Left ventricle myocardium inferior (tissue), 1 donor: ENCODE results near the gene PALD1. TPM values are rescaled to one million over a fixed set of nuclear protein-coding genes. Genes with fewer than 3 reads are reported as not detected.

ENCODE experiments used
- DNase-seq: peaks from one replicate; pipeline ENCODE4 v3.0.0-alpha.2; 2020
- H3K27ac ChIP-seq: fragments of 200-600 bp; replicated peaks from 2 replicates; pipeline ENCODE4 v1.8.0; 2021
- H3K27me3 ChIP-seq: fragments of 200-600 bp; 2 replicates; pipeline ENCODE4 v1.8.0; 2021; ENCODE audit warnings: low read depth
- H3K36me3 ChIP-seq: fragments of 200-600 bp; 2 replicates; pipeline ENCODE4 v1.8.0; 2021
- H3K4me1 ChIP-seq: fragments of 200-600 bp; 2 replicates; pipeline ENCODE4 v1.8.0; 2021
- H3K4me3 ChIP-seq: fragments of 200-600 bp; 2 replicates; pipeline ENCODE4 v1.8.0; 2021; ENCODE audit warnings: mild to moderate bottlenecking, moderate library complexity
- H3K9me3 ChIP-seq: fragments of 200-600 bp; replicated peaks from 2 replicates; pipeline ENCODE4 v1.8.0; 2021
- CTCF ChIP-seq: fragments of 200-600 bp; IDR thresholded peaks from 2 replicates; pipeline ENCODE4 v1.8.0; 2021; ENCODE audit warnings: antibody characterized with exemption, mild to moderate bottlenecking, borderline replicate concordance
- intact Hi-C: fragments of 100-400 bp; cut with micrococcal nuclease; formaldehyde crosslinking; loops from one replicate; pipeline ENCODE4 v1.11.0; 2022
- total RNA-seq: library from RNA; stranded (reverse); fragmentation: NEBNext Ultra II Directional; extraction: Animal tissue kit (Norgen Biotek cat#: 25700); gene quantifications from one replicate; pipeline ENCODE4 v1.2.1, GENCODE V29; 2021
- donor health status: DM: no; HTN: yes; CAD: no; lungs with severe emphysema.

Gene PALD1
- total RNA-seq, 1 donor from 2014 or later, result 5.1 TPM

GRCh38 chr10:70459774-70460490, 18.6 kb upstream of the PALD1 start:
- intact Hi-C loops, result loop anchor here (2.0 to 10.0 kb wide), 2 partner anchors 81 to 295 kb away; no protein-coding TSS in a partner anchor
- DNase-seq, result no peak
- Histone ChIP-seq H3K4me1 (peaks cover 53% of the 10 kb centered on the region), H3K4me3 (no peak overlapping the region), H3K36me3 (no peaks in the 10 kb centered on the region), H3K27ac (peak overlapping the region; percentile 89), H3K9me3 (no peaks in the 10 kb centered on the region), H3K27me3 (no peaks in the 10 kb centered on the region)
- no peak for TF ChIP-seq CTCF

- Histone ChIP-seq H3K4me3 (no peak overlapping the region), H3K4me1 (peaks cover 50% of the 10 kb centered on the region), H3K9me3 (no peaks in the 10 kb centered on the region), H3K27ac (peak overlapping the region; percentile 50), H3K27me3 (no peaks in the 10 kb centered on the region), H3K36me3 (no peaks in the 10 kb centered on the region)
- intact Hi-C loops, result loop anchor here (2.0 to 10.0 kb wide), 2 partner anchors 79 to 293 kb away; no protein-coding TSS in a partner anchor
- TF ChIP-seq CTCF, result peak; percentile 94
- DNase-seq, result peak; percentile 54
Measured at GRCh38 chr10:70461397-70462348, 16.9 kb upstream of the PALD1 start.

- Histone ChIP-seq H3K27ac (peak overlapping the region; percentile 50), H3K36me3 (no peaks in the 10 kb centered on the region), H3K4me3 (no peak overlapping the region), H3K9me3 (no peaks in the 10 kb centered on the region), H3K4me1 (peaks cover 48% of the 10 kb centered on the region), H3K27me3 (no peaks in the 10 kb centered on the region)
- DNase-seq, result peak; percentile 86
- intact Hi-C loops, result loop anchor here (10.0 kb wide), 1 partner anchor 292 kb away; no protein-coding TSS in a partner anchor
- peak; percentile 18 for TF ChIP-seq CTCF
Measured at GRCh38 chr10:70462349-70462984, 16.1 kb upstream of the PALD1 start.

GRCh38 chr10:70465278-70465677, 13.3 kb upstream of the PALD1 start:
- intact Hi-C loops, result loop anchor here (10.0 kb wide), 1 partner anchor 290 kb away; no protein-coding TSS in a partner anchor
- TF ChIP-seq CTCF, result no peak
- no peak overlapping the region for H3K4me3 ChIP-seq
- H3K27me3 ChIP-seq, result no peaks in the 10 kb centered on the region
- no peaks in the 10 kb centered on the region for H3K9me3 ChIP-seq
- DNase-seq, result no peak
- H3K27ac ChIP-seq, result no peak overlapping the region
- no peaks in the 10 kb centered on the region for H3K36me3 ChIP-seq
- peaks cover 34% of the 10 kb centered on the region for H3K4me1 ChIP-seq

- DNase-seq, result no peak
- Histone ChIP-seq H3K27me3 (no peaks in the 10 kb centered on the region), H3K36me3 (no peaks in the 10 kb centered on the region), H3K4me3 (no peak overlapping the region), H3K27ac (no peak overlapping the region), H3K4me1 (peaks cover 34% of the 10 kb centered on the region), H3K9me3 (no peaks in the 10 kb centered on the region)
- no peak for TF ChIP-seq CTCF
- intact Hi-C loops, result loop anchor here (10.0 kb wide), 1 partner anchor 289 kb away; no protein-coding TSS in a partner anchor
Measured at GRCh38 chr10:70465832-70466231, 12.7 kb upstream of the PALD1 start.
